Small intestine (tissue), 7 donors: ENCODE data around the gene SENP6. TPM values are rescaled to one million over a fixed set of nuclear protein-coding genes. Genes with fewer than 3 reads are reported as not detected.
"Not testable (repeated sequence)": the region's sequence is repeated elsewhere in the genome, so short reads cannot be mapped to it uniquely, and the experiment has no call there.

Experiments used
- DNase-seq, 2 donors: peaks; one replicate each; pipeline versions ENCODE4 v3.0.0 to v3.0.0-alpha.2; 2013
- FAIRE-seq: peaks from 2 replicates; lab custom pipeline; 2012; peaks lifted over from hg19 to GRCh38; lab: Jason Lieb, UNC
- H3K27ac ChIP-seq, 3 donors: one replicate each; pipeline ENCODE4 v1.5.1; 2013; ENCODE audit warnings: low read length in 2 of 3, mild to moderate bottlenecking in 2 of 3, control low read depth in 1 of 3, inconsistent platforms in 1 of 3, low read depth in 1 of 3, moderate library complexity in 1 of 3
- H3K27me3 ChIP-seq, 3 donors: one replicate each; pipeline ENCODE4 v1.6.1; 2013; ENCODE audit warnings: low read length in 3 of 3, inconsistent platforms in 1 of 3; ENCODE audit not compliant: control insufficient read depth in 3 of 3, insufficient read depth in 3 of 3
- H3K36me3 ChIP-seq, 3 donors: one replicate each; pipeline ENCODE4 v1.6.1; 2013; ENCODE audit warnings: low read length in 3 of 3, inconsistent platforms in 1 of 3, low read depth in 1 of 3, mild to moderate bottlenecking in 1 of 3, moderate library complexity in 1 of 3; ENCODE audit not compliant: control insufficient read depth in 3 of 3, insufficient read depth in 2 of 3
- H3K4me1 ChIP-seq, 3 donors: one replicate each; pipeline ENCODE4 v1.6.1; 2013; ENCODE audit warnings: low read length in 2 of 3, inconsistent platforms in 1 of 3, low read depth in 1 of 3, mild to moderate bottlenecking in 1 of 3, moderate library complexity in 1 of 3; ENCODE audit not compliant: control insufficient read depth in 3 of 3, insufficient read depth in 2 of 3
- H3K4me3 ChIP-seq, 3 donors: one replicate each; pipeline ENCODE4 v1.5.1; 2013; ENCODE audit warnings: low read length in 3 of 3, control low read depth in 1 of 3, inconsistent platforms in 1 of 3, low read depth in 1 of 3, mild to moderate bottlenecking in 1 of 3, moderate library complexity in 1 of 3
- H3K9me3 ChIP-seq, 2 donors: one replicate each; pipeline ENCODE4 v1.6.1; 2013; ENCODE audit warnings: low read depth in 1 of 2, low read length in 1 of 2; ENCODE audit not compliant: control insufficient read depth in 2 of 2, insufficient read depth in 1 of 2
- WGBS, 3 donors: extraction: QIAGEN DNeasy Blood & Tissue Kit; methylation state at CpG; one replicate each; pipeline ENCODE4 v1.1.7; 2013; 5-methylcytosine and 5-hydroxymethylcytosine counted together
- polyA plus RNA-seq, 4 donors: library from polyadenylated mRNA; stranded (reverse) in 3 of 4; unstranded in 1 of 4; fragments of 200-250 nt in 3 of 4; fragments of 120-200 nt in 1 of 4; gene quantifications; one replicate each; pipeline versions ENCODE4 v1.2.1 to v1.2.3, GENCODE V29; 2013
- donor health status: healthy with polysubstance abuse.
- donor health status: control.
- donor health status: control.
- donor health status: Bipolar disorder and iron deficiency.
- donor health status: healthy.

Gene SENP6
- polyA plus RNA-seq, 4 donors, result 25.3 to 87.2 (median 27.4) TPM

- H3K36me3 ChIP-seq, result peaks cover 0 to 15% (median 7%) of the 10 kb centered on the region in 3 donors
- WGBS, 3 donors, result 94 to 97% (median 96%) methylated on average over 5 of the region's 5 CpGs
- H3K27me3 ChIP-seq, result no peaks in the 10 kb centered on the region
- H3K4me1 ChIP-seq, result no peaks in the 10 kb centered on the region
- no peak overlapping the region for H3K27ac ChIP-seq
- FAIRE-seq (no peak), DNase-seq (no peak)
- no peak overlapping the region for H3K4me3 ChIP-seq
- H3K9me3 ChIP-seq, result no peaks in the 10 kb centered on the region
Measured at GRCh38 chr6:75642311-75642710, 40.6 kb downstream of the SENP6 start.

- peak; percentile 80 for FAIRE-seq
- Histone ChIP-seq H3K27ac (no peak overlapping the region), H3K4me1 (no peaks in the 10 kb centered on the region), H3K36me3 (peaks cover 0 to 11% (median 4%) of the 10 kb centered on the region in 3 donors), H3K9me3 (no peaks in the 10 kb centered on the region), H3K4me3 (no peak overlapping the region), H3K27me3 (no peaks in the 10 kb centered on the region)
- DNase-seq, result no peak
- WGBS, 3 donors, result 94 to 100% (median 100%) methylated on average over 1 of the region's 1 CpG
Measured at GRCh38 chr6:75643173-75643572, 41.5 kb downstream of the SENP6 start.

GRCh38 chr6:75656479-75656878 lies 54.8 kb downstream of the SENP6 start:
- DNase-seq, result no peak
- H3K36me3 ChIP-seq, result peaks cover 0 to 26% (median 8%) of the 10 kb centered on the region in 3 donors
- no peak overlapping the region for H3K4me3 ChIP-seq
- no peak overlapping the region for H3K27ac ChIP-seq
- no peaks in the 10 kb centered on the region for H3K27me3 ChIP-seq
- H3K9me3 ChIP-seq, result no peaks in the 10 kb centered on the region
- FAIRE-seq, result no peak
- H3K4me1 ChIP-seq, result no peaks in the 10 kb centered on the region

GRCh38 chr6:75657327-75657726 lies 55.6 kb downstream of the SENP6 start:
- DNase-seq (no peak), FAIRE-seq (no peak)
- Histone ChIP-seq H3K27ac (no peak overlapping the region), H3K4me3 (no peak overlapping the region), H3K27me3 (no peaks in the 10 kb centered on the region), H3K4me1 (no peaks in the 10 kb centered on the region), H3K36me3 (peaks cover 0 to 24% (median 8%) of the 10 kb centered on the region in 3 donors), H3K9me3 (no peaks in the 10 kb centered on the region)
- 49 to 61% (median 58%) methylated on average over 3 of the region's 3 CpGs for WGBS, 3 donors

GRCh38 chr6:75666592-75666991 lies 64.9 kb downstream of the SENP6 start:
- DNase-seq (no peak), FAIRE-seq (no peak)
- no peaks in the 10 kb centered on the region for H3K9me3 ChIP-seq
- H3K4me3 ChIP-seq, result no peak overlapping the region
- H3K27me3 ChIP-seq, result no peaks in the 10 kb centered on the region
- no peaks in the 10 kb centered on the region for H3K4me1 ChIP-seq
- H3K36me3 ChIP-seq, result peaks cover 0 to 25% (median 9%) of the 10 kb centered on the region in 3 donors
- 80 to 92% (median 89%) methylated on average over 4 of the region's 4 CpGs for WGBS, 3 donors
- no peak overlapping the region for H3K27ac ChIP-seq

- peaks cover 0 to 27% (median 11%) of the 10 kb centered on the region in 3 donors for H3K36me3 ChIP-seq
- H3K27me3 ChIP-seq, result no peaks in the 10 kb centered on the region
- H3K9me3 ChIP-seq, result no peaks in the 10 kb centered on the region
- H3K27ac ChIP-seq, result no peak overlapping the region
- H3K4me1 ChIP-seq, result no peaks in the 10 kb centered on the region
- WGBS, 3 donors, result 86 to 90% (median 89%) methylated on average over 8 of the region's 8 CpGs
- H3K4me3 ChIP-seq, result no peak overlapping the region
- DNase-seq, result no peak
- no peak for FAIRE-seq
Measured at GRCh38 chr6:75673884-75674283, 72.2 kb downstream of the SENP6 start.

GRCh38 chr6:75676377-75676776 lies 74.7 kb downstream of the SENP6 start:
- WGBS, 3 donors, result 89 to 97% (median 97%) methylated on average over 1 of the region's 1 CpG
- Histone ChIP-seq H3K27ac (no peak overlapping the region), H3K4me3 (no peak overlapping the region), H3K36me3 (peaks cover 11 to 23% (median 23%) of the 10 kb centered on the region in 3 donors), H3K9me3 (no peaks in the 10 kb centered on the region), H3K27me3 (no peaks in the 10 kb centered on the region), H3K4me1 (no peaks in the 10 kb centered on the region)
- DNase-seq (no peak), FAIRE-seq (no peak)

GRCh38 chr6:75682548-75682947 lies 80.9 kb downstream of the SENP6 start:
- H3K36me3 ChIP-seq, result peaks cover 11 to 21% (median 14%) of the 10 kb centered on the region in 3 donors
- 86 to 95% (median 93%) methylated on average over 1 of the region's 2 CpGs for WGBS, 3 donors

GRCh38 chr6:75683005-75683404 lies 81.3 kb downstream of the SENP6 start:
- H3K9me3 ChIP-seq, H3K4me3 ChIP-seq, H3K4me1 ChIP-seq, DNase-seq, FAIRE-seq, H3K27ac ChIP-seq, H3K27me3 ChIP-seq: not testable (repeated sequence)
- 96 to 100% (median 98%) methylated on average over 2 of the region's 2 CpGs for WGBS, 3 donors
- peaks cover 14 to 18% (median 16%) of the 10 kb centered on the region in 3 donors for H3K36me3 ChIP-seq

More at GRCh38 chr6:75682548-75682947, 80.9 kb downstream of the SENP6 start:
- not testable (repeated sequence) for H3K27ac ChIP-seq, H3K4me3 ChIP-seq, H3K27me3 ChIP-seq, H3K9me3 ChIP-seq, H3K4me1 ChIP-seq, DNase-seq, FAIRE-seq
